Testis (tissue), 2 donors: ENCODE measurements around the gene LYPD6.

Source experiments
- POLR2A ChIP-seq: fragments of 450-650 bp; IDR thresholded peaks from one replicate; pipeline ENCODE4 v1.6.1; 2017; ENCODE audit warnings: antibody characterized with exemption, mild to moderate bottlenecking, moderate library complexity
- TF ChIP-seq, protein P1 (sequence below), 3 experiments: fragments of 450-650 bp in 2 of 3; fragments of 200-600 bp in 1 of 3; sonication (generic) in 1 of 3; IDR thresholded peaks; one replicate each; pipeline ENCODE4 v1.5.1; 2016 to 2019; ENCODE audit warnings: antibody characterized with exemption in 3 of 3, mild to moderate bottlenecking in 2 of 3, moderate library complexity in 1 of 3

DNA sequence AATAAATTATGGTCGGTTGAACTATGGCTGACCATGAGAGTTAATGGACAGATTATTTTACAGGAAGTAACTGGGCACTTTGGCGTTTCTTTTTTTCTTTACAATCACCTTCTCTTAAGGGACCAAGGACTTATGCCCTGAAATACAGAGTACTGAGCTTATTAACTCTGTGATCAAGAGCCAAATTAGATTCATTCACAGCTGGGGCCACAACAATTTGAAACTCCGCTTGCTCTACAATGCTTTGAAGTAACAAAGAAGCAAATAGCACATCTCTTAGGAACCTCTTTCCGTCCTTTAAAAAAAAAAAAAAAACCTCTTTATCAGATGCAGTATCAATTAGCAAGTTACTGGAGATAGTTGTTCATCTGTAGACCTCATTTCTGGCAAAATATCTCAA, 112.0 kb downstream of the LYPD6 start:
- TF ChIP-seq, protein P1, sequence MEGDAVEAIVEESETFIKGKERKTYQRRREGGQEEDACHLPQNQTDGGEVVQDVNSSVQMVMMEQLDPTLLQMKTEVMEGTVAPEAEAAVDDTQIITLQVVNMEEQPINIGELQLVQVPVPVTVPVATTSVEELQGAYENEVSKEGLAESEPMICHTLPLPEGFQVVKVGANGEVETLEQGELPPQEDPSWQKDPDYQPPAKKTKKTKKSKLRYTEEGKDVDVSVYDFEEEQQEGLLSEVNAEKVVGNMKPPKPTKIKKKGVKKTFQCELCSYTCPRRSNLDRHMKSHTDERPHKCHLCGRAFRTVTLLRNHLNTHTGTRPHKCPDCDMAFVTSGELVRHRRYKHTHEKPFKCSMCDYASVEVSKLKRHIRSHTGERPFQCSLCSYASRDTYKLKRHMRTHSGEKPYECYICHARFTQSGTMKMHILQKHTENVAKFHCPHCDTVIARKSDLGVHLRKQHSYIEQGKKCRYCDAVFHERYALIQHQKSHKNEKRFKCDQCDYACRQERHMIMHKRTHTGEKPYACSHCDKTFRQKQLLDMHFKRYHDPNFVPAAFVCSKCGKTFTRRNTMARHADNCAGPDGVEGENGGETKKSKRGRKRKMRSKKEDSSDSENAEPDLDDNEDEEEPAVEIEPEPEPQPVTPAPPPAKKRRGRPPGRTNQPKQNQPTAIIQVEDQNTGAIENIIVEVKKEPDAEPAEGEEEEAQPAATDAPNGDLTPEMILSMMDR (IDR thresholded peaks at IDR 0.05) = no peak
- TF ChIP-seq POLR2A = no peak
